LNCAP (cell line): ENCODE measurements around the gene C3orf70.

Experiments used
- CTCF ChIP-seq: fragments of 450-650 bp; IDR thresholded peaks from 2 replicates; pipeline ENCODE4 v1.5.1; 2017; ENCODE audit warnings: mild to moderate bottlenecking

C3orf70 gene

GRCh38 chr3:185157347-185157746 is 4.5 kb upstream of the C3orf70 start:
- TF ChIP-seq CTCF, result no peak

GRCh38 chr3:185155678-185156077 is 2.8 kb upstream of the C3orf70 start:
- no peak for TF ChIP-seq CTCF

GRCh38 chr3:185153861-185154629 is 1.2 kb upstream of the C3orf70 start:
- no peak for TF ChIP-seq CTCF

GRCh38 chr3:185153171-185153771 is 411 bp upstream of the C3orf70 start:
- TF ChIP-seq CTCF, result no peak

- no peak for TF ChIP-seq CTCF
Observed at GRCh38 chr3:185151964-185152409, 873 bp downstream of the C3orf70 start.

GRCh38 chr3:185151101-185151963 is 1.5 kb downstream of the C3orf70 start:
- no peak for TF ChIP-seq CTCF

- no peak for TF ChIP-seq CTCF
Observed at GRCh38 chr3:185150561-185150960, 2.3 kb downstream of the C3orf70 start.
